Measurements from ENCODE around the gene TRIB2.
A peak's percentile ranks its signal among the peaks of the same experiment; 100 is the strongest.
"Not testable (repeated sequence)": the region's sequence is repeated elsewhere in the genome, so short reads cannot be mapped to it uniquely, and the experiment has no call there.

TRIB2 gene

DNA sequence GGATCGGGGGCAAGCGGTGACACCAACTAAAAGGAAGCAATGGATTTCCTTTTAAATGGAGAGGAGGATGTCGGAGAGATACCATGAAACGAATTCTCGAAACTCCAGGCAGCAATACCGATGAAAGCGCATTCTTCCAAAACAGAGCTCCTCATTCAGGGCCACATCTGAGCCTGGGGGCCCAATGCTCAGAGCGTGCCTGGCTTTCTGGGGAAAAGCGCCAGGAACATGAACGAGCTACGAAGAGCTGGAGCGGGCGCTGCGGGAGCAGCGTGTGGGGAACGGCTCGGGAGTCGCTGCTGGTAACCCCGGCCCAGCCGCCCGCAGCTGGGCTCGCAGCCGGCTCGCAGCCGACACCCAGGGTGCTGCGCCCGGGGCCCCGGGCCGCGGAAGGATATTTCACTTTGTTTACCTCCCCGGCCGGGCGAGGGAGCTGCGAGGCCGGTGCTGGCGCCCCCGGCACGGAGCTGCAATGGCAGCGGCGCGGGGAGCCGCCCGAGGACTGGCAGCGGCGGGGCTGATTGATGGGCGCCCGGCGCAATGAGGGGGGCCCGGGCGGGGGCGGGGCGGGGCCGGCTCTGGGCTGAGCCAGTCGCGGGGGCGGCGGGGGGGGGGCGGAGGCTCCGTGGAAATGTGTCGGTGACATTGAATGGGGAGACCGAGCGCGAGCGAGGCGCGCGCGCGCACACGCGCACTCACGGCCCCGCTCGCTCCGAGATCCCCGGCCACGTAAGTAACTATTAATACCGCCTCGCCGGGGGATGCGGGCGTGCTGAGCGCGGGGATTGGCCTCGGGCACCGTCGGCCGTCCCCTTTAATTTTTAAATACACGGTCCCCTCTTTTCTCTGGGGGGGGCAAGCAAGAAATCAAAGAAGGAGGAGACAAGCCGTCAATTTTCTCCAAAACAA lies at the start of gene TRIB2:
TSS of gene TRIB2 (plus strand) at position 655 of the 909 bp plus-strand sequence. CDS start 1,372 bp downstream, outside the sequence.
- peak; percentile 72 to 76 for DNase-seq (ENCODE audit: low read depth in 2 of 2)

DNA sequence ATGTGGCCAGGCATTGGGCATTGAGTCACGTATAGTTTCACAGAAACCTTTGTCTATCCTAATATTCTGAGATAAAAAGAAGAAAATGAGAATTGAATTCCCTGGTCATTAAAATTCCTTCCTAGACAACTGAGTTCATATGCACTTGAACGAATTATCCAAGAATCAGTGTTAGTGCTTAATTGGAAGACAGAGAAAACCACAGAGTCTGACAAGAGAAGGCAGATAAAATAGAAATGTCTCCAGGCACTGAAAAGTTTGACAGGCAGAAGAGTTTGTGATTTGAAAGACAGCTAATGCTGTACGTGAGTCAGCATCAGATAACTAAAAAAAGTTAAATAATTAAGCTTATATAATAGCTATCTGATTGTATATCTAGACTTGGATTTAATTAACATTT lies 47.7 kb upstream of the TRIB2 start:
- DNase-seq (ENCODE audit: low read depth in 2 of 2) = no peak

DNA sequence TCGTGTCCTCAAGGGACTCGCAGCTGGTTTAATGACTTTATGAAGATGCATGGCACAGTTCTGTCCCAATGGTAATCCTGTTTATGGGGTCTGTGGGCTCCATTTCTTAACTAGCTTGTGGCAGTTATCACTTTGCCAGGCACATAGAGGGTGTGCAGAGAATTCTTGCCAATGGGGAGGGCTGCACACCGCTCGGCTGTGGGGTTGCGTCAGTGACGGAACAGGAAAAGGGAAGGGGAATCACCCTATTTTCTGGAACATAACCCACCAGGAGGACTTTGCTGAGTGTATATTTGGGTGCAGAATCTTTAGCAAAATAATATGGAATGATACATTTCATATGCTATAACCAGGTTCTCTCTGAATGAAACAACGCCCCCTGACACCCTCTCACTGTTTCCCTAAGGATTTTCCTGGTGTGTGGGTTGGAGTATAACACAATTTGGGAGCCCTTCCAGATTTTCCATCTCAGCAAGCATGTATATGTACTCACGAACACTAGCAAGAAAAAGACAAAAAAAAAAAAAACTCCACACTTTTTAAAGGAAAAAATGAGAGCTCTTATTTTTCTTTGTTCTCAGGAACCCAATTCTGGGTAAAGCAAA lies 43.9 kb upstream of the TRIB2 start:
- no peak for DNase-seq (ENCODE audit: low read depth in 2 of 2)

DNA sequence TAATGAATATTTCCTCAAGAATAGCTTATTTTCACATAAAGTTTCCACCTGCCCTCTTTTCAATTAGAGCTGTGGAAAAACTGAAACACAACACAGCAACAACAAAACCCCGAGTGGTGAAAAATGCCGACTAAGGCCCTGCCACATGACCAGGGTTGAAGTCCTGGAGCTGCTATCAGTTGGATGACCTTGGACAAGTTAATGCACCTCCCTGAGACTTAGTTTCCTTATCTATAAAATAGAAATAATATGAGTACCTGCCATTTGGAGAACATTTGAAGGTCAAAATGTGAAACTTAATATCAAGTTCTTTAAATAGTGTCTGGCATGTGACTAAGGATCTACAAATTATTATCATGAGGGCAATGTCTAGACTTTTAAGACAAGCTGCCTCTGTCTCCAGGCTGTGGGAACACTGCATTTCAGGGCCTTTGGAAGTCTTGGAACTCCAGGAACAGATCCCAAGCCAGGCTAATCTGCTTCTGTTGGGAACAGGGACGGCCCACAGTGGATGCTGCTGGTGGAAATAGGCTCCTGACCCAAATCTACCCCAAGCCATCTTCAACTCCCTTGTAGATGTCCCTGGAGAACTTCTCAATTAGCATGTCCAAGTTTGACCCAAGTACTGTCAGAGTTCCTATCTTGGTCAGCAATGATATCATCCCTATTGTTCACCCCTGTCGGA lies 42.0 kb upstream of the TRIB2 start:
- DNase-seq (ENCODE audit: low read depth in 2 of 2) = no peak

DNA sequence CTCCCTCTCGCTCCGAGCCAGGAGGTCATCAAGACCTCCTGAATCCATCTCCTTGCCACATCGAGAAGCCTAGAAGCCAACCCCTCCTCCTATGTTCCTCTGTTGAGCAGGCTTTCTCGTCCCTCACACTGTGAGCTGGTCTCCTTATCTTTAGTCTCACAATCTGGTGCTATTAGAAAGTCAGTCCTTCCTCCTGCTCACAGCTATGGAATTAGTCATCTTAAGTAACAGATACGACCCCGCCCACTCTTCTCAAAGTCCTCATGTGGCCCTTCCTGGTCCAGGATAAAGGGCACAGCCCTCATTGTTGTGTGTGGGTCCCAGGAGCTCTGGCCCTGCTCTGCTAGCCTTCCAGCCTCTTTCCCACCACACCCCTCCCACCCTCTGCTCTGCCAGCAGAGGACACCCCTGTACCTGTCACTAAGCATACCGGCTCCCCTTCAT lies 41.4 kb upstream of the TRIB2 start:
- DNase-seq (ENCODE audit: low read depth in 2 of 2) = no peak

DNA sequence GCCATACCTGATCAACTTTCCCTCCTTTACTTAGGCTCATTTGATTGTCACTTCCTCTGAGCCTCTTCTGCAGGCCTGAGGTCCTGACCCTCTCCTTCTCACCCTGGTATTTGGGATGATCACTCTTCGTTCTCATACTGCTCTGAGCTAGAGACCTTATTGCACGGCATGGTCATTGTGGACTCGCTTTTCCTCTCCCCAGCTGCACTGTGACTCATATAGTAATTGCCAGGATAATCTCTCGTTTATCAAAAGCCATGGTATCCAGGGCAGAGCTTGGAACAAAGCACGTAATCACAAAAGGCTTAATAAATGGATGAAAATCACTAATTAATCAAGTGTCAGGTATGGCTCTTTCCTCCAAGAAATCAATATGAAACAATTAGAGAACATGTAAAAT lies 40.9 kb upstream of the TRIB2 start:
- no peak for DNase-seq (ENCODE audit: low read depth in 2 of 2)

DNA sequence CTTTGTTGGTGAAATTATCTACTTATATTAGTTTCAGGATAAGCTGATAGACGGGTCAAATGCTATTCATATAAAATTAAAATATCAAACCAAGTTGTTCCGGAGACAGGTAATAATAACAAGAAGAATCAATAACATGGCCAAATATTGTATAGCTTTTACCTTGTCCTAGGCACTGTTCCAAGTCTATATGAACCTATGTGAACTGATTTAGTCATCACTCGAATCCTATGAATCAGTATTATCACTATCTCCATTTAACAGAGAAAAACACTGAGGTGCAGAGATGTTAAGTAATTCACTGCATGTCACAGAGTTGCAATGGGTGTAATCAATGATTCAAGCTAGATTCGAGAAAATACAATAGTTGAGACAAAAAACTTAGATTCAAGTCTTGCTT lies 40.0 kb upstream of the TRIB2 start:
- DNase-seq (ENCODE audit: low read depth in 2 of 2) = no peak

DNA sequence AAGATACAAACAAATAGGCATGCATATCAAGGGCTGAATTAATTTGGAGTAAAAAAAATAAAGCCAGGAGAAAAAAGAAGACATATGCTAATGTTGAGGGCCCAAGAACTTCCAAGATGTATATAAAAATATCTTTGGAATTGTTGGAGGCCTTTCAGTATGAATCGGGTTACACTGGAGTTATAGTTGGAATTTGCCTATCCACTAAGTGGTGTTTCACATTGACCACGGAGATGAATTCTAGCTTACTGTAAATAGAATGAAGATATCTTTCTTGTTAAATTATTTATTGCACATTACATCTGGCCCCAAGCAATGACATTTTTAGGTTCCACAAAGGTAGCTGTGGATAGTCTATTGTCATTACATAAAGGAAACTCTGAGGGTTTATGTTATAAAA lies 38.5 kb upstream of the TRIB2 start:
- peak; percentile 25 to 39 for DNase-seq (ENCODE audit: low read depth in 2 of 2)

DNA sequence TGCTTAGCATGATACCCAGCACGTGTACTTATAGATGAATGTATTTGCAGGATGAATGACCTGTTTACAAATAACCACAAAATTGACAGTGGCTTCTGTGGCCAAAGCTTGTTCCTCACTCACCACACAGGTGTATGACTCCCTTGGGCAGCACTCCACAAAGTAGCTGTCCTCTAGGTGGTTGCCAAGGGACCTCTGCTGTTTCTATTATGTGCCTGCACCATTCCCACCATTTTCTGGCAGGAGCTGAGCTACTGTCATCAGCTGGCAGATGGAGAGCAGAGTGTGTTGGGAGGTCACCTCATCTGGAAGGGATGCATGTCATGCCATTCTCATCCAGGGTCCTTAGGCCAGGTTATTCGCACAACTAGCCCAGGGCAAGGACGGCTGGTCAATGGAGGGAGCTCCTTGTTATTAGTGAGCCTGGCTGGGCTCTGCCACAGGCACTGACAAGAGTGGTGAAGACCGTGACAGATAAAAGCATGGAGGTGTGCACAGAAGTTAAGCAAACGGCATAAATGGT lies 37.1 kb upstream of the TRIB2 start:
- no peak for DNase-seq (ENCODE audit: low read depth in 2 of 2)

DNA sequence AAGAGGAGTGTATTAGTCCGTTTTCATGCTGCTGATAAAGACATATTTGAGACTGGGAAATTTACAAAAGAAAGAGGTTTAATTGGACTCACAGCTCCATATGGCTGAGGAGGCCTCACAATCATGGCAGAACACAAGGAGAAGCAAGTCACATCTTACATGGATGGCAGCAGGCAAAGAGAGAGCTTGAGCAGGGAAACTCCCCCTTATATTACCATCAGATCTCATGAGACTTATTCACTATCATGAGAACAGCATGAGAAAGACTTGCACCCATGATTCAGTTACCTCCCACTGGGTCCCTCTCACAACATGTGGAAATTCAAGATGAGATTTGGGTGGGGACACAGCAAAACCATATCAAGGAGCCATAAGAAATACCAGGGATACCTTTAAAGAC lies 36.6 kb upstream of the TRIB2 start:
- DNase-seq (ENCODE audit: low read depth in 2 of 2) = not testable (repeated sequence)

DNA sequence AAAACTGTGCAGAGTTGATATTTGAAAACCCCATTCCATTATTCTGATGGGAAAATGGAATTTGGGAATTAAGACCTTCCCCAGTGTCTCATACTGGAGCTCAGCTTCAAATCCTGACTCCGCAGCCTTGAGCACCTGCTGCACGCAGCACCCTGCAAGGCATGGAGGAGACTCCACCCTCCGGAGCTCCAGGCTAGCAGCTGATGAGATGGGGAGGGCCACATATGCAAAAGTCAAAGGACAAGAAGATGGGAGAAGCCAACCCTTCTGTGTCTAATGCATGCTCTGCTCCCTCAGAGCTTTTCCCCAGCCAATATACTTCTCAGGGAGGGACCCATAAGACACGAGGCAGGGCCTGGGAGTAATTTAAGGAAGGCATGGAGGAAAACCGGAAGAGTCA lies 34.7 kb upstream of the TRIB2 start:
- no peak for DNase-seq (ENCODE audit: low read depth in 2 of 2)

DNA sequence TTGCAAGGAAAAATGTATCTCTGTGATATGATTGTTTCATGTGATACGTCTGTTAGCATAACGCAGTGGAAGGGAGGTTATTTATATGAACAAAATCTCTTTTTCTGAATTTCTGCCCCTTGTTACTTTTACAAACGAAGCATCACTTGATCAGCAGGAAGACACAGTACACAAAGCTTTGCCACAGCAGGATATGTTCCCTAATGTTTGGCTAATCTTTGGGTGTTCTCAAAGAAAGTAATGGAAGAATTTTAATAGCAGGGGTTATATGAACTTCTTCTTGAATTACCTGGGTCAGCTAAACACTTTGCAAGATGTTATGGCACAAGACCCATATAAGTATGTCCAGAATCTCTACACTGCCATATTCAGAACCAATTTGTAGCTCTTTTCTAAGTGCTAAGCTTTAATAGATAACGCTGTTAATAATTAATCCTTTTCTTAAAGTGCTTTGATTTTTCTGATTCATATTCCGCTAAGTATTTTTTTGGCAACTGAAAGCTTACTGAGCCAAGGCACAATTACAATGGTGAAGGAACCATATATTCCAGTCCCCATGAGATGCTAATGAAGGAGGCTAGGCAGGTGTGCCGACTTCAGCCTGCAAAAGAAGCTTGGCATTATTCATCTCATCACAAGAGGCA lies 33.2 kb upstream of the TRIB2 start:
- no peak for DNase-seq (ENCODE audit: low read depth in 2 of 2)

DNA sequence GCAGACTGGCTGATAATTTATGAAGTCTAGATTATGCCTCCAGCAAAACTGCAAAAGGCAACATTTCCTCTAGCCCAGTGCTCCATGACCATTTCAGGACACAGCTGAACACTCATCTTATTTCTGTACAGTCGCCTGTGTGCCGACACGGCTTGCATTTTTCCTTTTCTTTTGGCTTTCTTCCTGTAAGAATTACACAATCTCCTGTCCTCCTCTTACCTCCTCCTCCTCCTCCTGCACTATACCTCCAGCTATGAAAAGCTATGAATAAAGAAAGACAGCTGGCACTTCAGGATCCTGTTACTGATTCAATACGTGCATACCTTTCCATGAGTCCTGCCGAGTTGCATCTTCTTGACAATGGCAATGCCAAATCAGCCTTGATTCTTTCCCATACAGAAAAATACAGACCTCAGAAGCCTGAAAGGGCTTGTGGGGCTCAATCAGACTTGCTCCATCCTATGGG lies 32.2 kb upstream of the TRIB2 start:
- DNase-seq (ENCODE audit: low read depth in 2 of 2) = peak; percentile 52 to 54

DNA sequence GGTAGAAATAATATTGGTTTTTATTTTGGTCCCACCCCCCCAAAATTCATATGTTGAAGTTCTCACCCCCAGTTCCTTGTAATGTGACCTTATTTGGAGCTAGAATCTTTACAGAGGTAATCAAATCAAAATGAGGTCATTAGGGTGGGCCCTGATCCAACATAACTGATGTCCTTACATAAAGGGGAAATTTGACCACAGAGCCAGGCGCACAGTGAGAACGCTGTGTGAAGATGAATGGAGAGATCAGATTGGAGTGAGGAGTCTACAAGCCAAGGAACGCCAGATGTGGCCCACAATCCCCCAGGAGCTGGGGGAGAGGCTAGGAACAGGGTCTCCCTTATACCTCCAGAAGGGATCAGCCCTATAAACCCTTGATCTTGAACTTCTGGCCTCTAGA lies 31.6 kb upstream of the TRIB2 start:
- DNase-seq (ENCODE audit: low read depth in 2 of 2) = peak in 1 of 2 experiments; percentile 22

DNA sequence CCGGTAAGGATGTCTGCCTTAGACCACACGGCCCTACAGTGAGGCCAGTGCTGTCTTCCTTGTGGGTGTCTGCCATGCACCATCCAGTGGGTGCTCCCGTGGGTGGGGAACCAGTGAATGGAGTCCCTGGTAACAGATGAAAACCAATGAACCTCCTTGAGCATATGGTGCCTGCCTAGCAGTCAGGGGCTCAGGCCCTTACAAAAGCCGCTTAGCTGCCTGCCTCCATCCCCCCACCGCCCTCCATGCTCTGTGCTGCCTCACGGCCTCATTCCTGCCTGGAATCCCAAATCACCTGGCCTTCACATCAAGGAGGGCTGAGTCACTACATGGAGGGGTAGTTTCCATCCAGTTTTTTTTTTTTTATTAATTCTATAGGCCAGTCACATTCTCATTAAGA lies 30.8 kb upstream of the TRIB2 start:
- no peak for DNase-seq (ENCODE audit: low read depth in 2 of 2)

DNA sequence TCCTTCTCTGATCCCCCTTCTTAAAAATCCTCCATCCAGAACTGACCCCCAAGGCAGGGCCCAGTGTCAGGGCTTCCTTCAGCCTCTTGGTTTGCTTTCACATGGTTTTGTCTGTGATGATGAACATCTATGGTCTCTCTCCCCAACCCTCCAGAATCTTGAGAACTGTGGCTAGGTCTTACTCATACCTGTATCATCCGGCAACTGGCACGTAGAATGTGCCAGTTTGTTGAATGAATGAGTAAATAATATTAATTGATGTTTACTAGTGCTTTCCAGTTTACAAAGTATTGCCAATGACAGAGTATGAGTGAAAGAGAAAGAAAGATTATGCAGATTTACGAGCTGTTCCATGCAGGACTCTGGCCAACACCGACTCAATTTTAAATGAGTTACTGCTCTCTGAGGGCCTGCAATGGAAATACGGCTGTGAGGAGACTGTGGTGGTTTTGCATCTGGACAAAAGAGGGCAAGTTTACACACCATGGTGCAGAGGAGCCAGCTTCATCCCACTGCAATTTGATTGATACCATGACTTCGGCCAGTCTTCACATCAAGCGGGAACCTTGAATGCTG lies 29.9 kb upstream of the TRIB2 start:
- DNase-seq (ENCODE audit: low read depth in 2 of 2) = no peak

DNA sequence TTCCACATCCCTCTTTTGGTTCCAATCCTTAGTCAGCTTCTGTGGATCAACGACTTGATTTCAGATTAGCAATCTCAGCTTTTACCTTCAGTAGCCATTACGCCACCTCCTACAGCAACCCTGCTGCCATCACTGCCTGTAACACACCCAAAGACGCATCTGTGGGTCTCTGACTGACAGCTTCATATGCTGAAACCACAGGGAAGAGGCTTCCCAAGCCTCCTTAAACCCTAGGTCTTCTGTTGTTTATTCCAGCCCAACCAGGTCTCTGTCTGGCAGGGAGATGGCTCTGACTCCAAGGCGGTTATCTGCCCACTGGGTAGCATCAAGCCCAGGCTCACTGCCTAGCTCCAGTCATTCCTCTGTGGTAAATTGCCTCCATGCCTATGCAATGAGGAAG lies 28.6 kb upstream of the TRIB2 start:
- DNase-seq (ENCODE audit: low read depth in 2 of 2) = no peak

DNA sequence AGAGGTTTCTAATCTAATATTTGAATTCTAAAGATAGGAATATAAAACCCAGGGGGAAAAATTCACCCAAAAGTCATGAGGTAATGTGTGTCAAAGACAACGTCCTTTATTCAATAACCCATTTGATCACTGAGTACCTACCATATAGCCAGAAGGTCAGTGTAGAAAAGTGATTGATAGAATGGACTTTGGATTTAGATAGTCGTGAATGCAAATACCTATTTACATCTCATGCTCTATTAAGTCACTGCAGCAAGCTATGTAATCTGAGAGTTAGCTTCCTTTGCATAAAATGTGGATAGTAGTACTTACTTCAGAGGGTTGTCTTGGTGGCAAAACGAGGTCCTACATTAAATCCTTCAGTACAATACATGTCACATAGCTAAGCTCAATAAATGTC lies 27.8 kb upstream of the TRIB2 start:
- DNase-seq (ENCODE audit: low read depth in 2 of 2) = no peak

DNA sequence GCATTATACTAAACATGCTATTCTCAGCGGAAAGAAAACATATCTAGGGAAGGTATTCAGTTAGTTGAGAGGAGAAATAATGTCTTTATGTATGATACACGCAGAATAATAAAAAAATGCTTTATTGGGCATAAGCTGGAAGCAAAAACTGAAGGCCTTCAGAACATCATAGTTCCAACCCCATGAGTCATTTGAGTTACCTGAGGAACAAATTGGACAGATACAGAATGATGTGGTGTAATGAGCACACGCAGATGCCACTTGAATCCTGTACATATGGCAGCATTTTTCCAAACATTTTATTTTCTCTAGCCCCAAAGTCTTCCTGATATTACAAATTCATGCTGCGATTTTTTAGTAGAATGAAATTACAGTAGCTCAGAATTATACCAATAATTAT lies 23.2 kb upstream of the TRIB2 start:
- no peak for DNase-seq (ENCODE audit: low read depth in 2 of 2)

DNA sequence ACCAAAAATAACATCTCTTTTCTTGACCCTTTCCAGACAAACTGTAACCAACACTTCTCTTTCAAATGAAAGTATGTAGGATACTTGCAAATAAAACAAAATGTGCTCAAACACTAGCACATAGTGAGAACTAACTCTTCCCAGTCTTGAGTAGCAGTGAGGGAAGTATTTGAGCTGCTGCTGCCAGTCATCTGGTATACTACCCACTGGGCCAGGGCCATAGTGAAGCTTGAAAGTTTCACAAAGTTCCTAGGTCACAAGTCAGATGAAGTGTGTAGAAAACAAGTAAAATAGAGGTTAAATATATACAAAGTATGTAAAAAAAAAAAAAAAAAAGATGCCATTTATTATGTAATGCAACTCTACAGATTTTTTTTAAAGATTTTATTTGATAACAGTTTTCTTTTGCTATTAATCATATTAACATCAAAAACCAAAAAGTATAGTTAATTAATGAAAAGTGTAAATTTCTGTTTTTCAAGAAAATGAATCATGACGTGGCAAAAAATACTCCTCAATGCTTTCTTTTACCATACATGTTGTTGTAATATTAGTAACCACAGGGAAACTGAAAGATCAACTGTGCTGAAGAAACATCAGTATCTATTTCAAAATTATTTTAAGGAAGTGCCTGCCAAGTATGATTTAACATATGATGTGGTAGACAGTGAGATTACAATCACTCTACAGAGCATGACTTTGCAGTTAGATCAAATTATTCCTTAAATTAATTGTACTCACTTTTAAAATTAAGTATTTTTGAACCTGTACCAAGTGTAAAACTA lies 21.6 kb upstream of the TRIB2 start:
- no peak for DNase-seq (ENCODE audit: low read depth in 2 of 2)

DNA sequence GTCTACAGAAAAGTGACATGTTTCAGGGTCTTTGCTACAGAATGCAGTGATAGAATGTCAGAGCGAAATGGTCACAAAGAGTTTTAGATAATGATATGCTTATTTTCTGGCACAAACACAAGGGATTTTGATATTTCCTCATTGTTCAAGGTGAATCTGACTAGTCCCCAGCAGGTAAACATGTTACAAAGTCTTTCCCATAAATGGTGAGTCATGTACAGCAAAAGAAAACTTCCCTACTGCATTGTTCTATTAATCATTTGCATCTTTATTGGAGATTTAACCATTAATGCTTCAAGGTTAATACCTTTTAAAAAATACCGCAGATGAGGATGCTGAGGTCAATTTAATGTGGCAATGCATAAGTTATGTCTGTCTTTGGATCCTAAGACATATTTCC lies 19.1 kb upstream of the TRIB2 start:
- DNase-seq (ENCODE audit: low read depth in 2 of 2) = no peak

All from fibroblast of skin of left quadriceps (primary cell).